Measurements from ENCODE around the gene KCNH5.
"Not testable (repeated sequence)": the region's sequence is repeated elsewhere in the genome, so short reads cannot be mapped to it uniquely, and the experiment has no call there.

KCNH5 gene

GRCh38 chr14:62889364-62889763, 155.9 kb downstream of the KCNH5 start:
- TF ChIP-seq FOXK2 (IDR thresholded peaks at IDR 0.05) (no peak), BHLHE40 (IDR thresholded peaks at IDR 0.05; ENCODE audit: borderline replicate concordance) (no peak), ZNF384 (IDR thresholded peaks at IDR 0.05) (no peak), ARNT (IDR thresholded peaks at IDR 0.05) (no peak)
- CTCF ChIA-PET: no interaction called here
- DNase-seq (ENCODE audit: extremely low spot score): no peak
- POLR2A ChIA-PET: no interaction called here

GRCh38 chr14:62886461-62886860, 158.8 kb downstream of the KCNH5 start:
- DNase-seq (ENCODE audit: extremely low spot score): no peak
- CTCF ChIA-PET: no interaction called here
- POLR2A ChIA-PET: no interaction called here
- TF ChIP-seq ELF4 (IDR thresholded peaks at IDR 0.05): no peak
- no peak for TF ChIP-seq L3MBTL2 (conservative IDR thresholded peaks at IDR 0.05)
- TF ChIP-seq LEF1 (IDR thresholded peaks at IDR 0.05; ENCODE audit: borderline replicate concordance): no peak
- no peak for TF ChIP-seq FOXA1 (IDR thresholded peaks at IDR 0.05)
- TF ChIP-seq PKNOX1 (IDR thresholded peaks at IDR 0.05): no peak
- TF ChIP-seq NFRKB (IDR thresholded peaks at IDR 0.05): no peak
- no peak for TF ChIP-seq BHLHE40 (IDR thresholded peaks at IDR 0.05; ENCODE audit: borderline replicate concordance)
- TF ChIP-seq SP1 (IDR thresholded peaks at IDR 0.05): no peak
- no peak for TF ChIP-seq ARNT (IDR thresholded peaks at IDR 0.05)
- TF ChIP-seq FOXM1 (IDR thresholded peaks at IDR 0.05; ENCODE audit: borderline replicate concordance): no peak
- no peak for TF ChIP-seq FOXK2 (IDR thresholded peaks at IDR 0.05)
- TF ChIP-seq ZNF384 (IDR thresholded peaks at IDR 0.05): no peak
- TF ChIP-seq HDGF (IDR thresholded peaks at IDR 0.05; ENCODE audit: borderline replicate concordance): no peak
- no peak for TF ChIP-seq SUZ12 (IDR thresholded peaks at IDR 0.05)
- TF ChIP-seq CTBP1 (IDR thresholded peaks at IDR 0.05; ENCODE audit: borderline replicate concordance): no peak
- no peak for TF ChIP-seq TARDBP (IDR thresholded peaks at IDR 0.05)

- ChIA-PET CTCF (no interaction called here), POLR2A (no interaction called here)
- DNase-seq (ENCODE audit: extremely low spot score): no peak
- TF ChIP-seq ZNF384 (IDR thresholded peaks at IDR 0.05) (no peak), ELF4 (IDR thresholded peaks at IDR 0.05) (no peak), FOXM1 (IDR thresholded peaks at IDR 0.05; ENCODE audit: borderline replicate concordance) (no peak), FOXK2 (IDR thresholded peaks at IDR 0.05) (no peak), LEF1 (IDR thresholded peaks at IDR 0.05; ENCODE audit: borderline replicate concordance) (no peak), SUZ12 (IDR thresholded peaks at IDR 0.05) (no peak), ARNT (IDR thresholded peaks at IDR 0.05) (no peak), TARDBP (IDR thresholded peaks at IDR 0.05) (no peak), CTBP1 (IDR thresholded peaks at IDR 0.05; ENCODE audit: borderline replicate concordance) (no peak), SP1 (IDR thresholded peaks at IDR 0.05) (no peak), FOXA1 (IDR thresholded peaks at IDR 0.05) (no peak), PKNOX1 (IDR thresholded peaks at IDR 0.05) (no peak), NFRKB (IDR thresholded peaks at IDR 0.05) (no peak), HDGF (IDR thresholded peaks at IDR 0.05; ENCODE audit: borderline replicate concordance) (no peak), BHLHE40 (IDR thresholded peaks at IDR 0.05; ENCODE audit: borderline replicate concordance) (no peak), L3MBTL2 (conservative IDR thresholded peaks at IDR 0.05) (no peak)
Measured at GRCh38 chr14:62885451-62885850, 159.8 kb downstream of the KCNH5 start.

GRCh38 chr14:62882967-62883366, 162.3 kb downstream of the KCNH5 start:
- CTCF ChIA-PET: no interaction called here
- TF ChIP-seq ARNT (IDR thresholded peaks at IDR 0.05) (no peak), HDGF (IDR thresholded peaks at IDR 0.05; ENCODE audit: borderline replicate concordance) (no peak), NFRKB (IDR thresholded peaks at IDR 0.05) (no peak)
- POLR2A ChIA-PET: no interaction called here
- DNase-seq (ENCODE audit: extremely low spot score): no peak

- ChIA-PET CTCF (no interaction called here), POLR2A (no interaction called here)
- TF ChIP-seq HDGF (IDR thresholded peaks at IDR 0.05; ENCODE audit: borderline replicate concordance) (no peak), SP1 (IDR thresholded peaks at IDR 0.05) (no peak), BHLHE40 (IDR thresholded peaks at IDR 0.05; ENCODE audit: borderline replicate concordance) (no peak)
- DNase-seq (ENCODE audit: extremely low spot score): no peak
Measured at GRCh38 chr14:62866376-62866775, 178.9 kb downstream of the KCNH5 start.

GRCh38 chr14:62864588-62864987, 180.7 kb downstream of the KCNH5 start:
- no peak for TF ChIP-seq L3MBTL2 (conservative IDR thresholded peaks at IDR 0.05)
- TF ChIP-seq LEF1 (IDR thresholded peaks at IDR 0.05; ENCODE audit: borderline replicate concordance): no peak
- TF ChIP-seq ARNT (IDR thresholded peaks at IDR 0.05): no peak
- TF ChIP-seq ELF4 (IDR thresholded peaks at IDR 0.05): no peak
- TF ChIP-seq NFRKB (IDR thresholded peaks at IDR 0.05): no peak
- TF ChIP-seq HDGF (IDR thresholded peaks at IDR 0.05; ENCODE audit: borderline replicate concordance): no peak
- TF ChIP-seq FOXM1 (IDR thresholded peaks at IDR 0.05; ENCODE audit: borderline replicate concordance): no peak
- TF ChIP-seq FOXA1 (IDR thresholded peaks at IDR 0.05): no peak
- no peak for TF ChIP-seq SP1 (IDR thresholded peaks at IDR 0.05)
- no peak for TF ChIP-seq SUZ12 (IDR thresholded peaks at IDR 0.05)
- CTCF ChIA-PET: interaction anchor here (0.7 kb wide), 1 partner anchor 702 kb away, joined by 3 read pairs; no protein-coding TSS in a partner anchor
- no peak for DNase-seq (ENCODE audit: extremely low spot score)
- POLR2A ChIA-PET: no interaction called here

- DNase-seq (ENCODE audit: extremely low spot score); POLR2A ChIA-PET; CTCF ChIA-PET: not testable (repeated sequence)
Measured at GRCh38 chr14:62858011-62858410, 187.2 kb downstream of the KCNH5 start.

GRCh38 chr14:62854951-62855350, 190.3 kb downstream of the KCNH5 start:
- ChIA-PET CTCF (no interaction called here), POLR2A (no interaction called here)
- no peak for TF ChIP-seq CTBP1 (IDR thresholded peaks at IDR 0.05; ENCODE audit: borderline replicate concordance)
- no peak for DNase-seq (ENCODE audit: extremely low spot score)

Measured in HEK293T (cell line).